NCI-H1105 treated with DMSO at 0.1 percent for 48 hours (cell line): ENCODE data around the gene ADH6.
"Not testable (repeated sequence)": the region's sequence is repeated elsewhere in the genome, so short reads cannot be mapped to it uniquely, and the experiment has no call there.

Experiments used
- DNase-seq: peaks from one replicate; lab custom pipeline; 2025; lab: John Stamatoyannopoulos, UW

The ADH6 gene

DNA sequence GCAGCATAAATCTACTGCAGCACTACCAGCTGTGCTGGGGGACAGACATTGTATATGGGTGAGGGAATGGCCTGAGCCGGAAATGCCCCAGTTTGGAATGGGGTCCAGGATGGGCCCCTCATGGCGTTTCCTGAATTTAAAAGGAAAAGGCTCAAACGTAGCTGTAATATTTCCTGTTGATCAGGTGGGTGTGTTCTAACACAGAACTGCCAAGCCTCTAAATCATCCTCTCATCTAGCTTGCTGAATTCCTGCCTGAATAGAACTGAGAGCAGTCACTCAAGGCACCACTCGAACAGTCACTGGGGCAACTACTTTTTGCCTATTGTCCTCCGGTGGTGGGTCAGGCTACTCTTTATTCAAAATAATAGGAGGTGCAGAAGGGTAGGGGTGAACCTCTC, 28.7 kb downstream of the ADH6 start:
- DNase-seq, result no peak

DNA sequence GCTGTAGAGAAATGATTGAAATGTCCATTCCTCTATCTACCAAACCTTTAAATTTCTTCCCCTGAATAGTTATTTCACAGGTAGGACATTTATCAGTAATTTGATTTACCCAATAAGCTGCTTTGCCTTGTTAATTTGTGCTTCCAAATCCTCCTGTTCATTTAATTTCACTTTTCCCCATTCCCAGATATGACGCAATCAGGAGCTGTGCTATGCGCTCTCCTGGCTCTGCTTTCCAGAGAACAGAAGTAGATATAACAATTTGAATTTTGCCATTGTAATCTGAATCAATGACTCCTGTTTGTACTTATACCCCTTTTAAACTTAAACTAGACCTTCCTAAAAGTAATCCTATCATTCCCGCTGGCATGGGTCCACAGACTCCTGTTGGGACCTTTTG, 29.1 kb downstream of the ADH6 start:
- not testable (repeated sequence) for DNase-seq

DNA sequence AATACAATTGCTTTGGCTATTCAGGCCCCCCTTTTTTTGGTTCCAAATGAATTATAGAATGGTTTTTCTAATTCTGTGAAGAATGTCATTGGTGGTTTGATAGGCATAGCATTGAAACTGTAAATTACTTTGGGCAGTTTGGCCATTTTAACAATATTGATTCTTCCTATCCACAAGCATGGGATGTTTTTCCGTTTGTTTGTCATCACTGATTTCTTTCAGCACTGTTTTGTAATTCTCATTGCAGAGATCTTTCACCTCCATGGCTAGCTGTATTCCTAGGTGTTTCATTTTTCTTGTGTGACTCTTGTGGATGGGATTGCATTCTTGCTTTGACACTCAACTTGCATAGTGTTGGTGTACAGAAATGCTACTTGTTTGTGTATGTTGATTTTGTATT, 33.0 kb downstream of the ADH6 start:
- no peak for DNase-seq

DNA sequence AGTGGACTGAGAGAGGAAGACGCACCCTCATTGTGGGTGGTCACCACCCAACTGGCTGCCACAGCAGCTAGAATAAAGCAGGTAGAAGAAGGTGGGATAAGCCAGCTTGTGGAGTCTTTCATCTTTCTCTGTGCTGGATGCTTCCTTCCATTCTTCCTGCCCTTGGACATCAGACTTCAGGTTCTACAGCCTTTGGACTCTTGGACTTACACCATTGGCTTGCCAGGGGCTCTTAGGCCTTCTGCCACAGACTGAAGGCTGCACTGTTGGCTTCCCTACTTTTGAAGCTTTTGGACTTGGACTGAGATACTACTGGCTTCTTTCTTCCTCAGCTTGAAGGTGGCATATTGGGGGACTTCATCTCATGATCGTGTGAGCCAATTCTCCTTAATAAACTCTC, 33.5 kb downstream of the ADH6 start:
- no peak for DNase-seq

DNA sequence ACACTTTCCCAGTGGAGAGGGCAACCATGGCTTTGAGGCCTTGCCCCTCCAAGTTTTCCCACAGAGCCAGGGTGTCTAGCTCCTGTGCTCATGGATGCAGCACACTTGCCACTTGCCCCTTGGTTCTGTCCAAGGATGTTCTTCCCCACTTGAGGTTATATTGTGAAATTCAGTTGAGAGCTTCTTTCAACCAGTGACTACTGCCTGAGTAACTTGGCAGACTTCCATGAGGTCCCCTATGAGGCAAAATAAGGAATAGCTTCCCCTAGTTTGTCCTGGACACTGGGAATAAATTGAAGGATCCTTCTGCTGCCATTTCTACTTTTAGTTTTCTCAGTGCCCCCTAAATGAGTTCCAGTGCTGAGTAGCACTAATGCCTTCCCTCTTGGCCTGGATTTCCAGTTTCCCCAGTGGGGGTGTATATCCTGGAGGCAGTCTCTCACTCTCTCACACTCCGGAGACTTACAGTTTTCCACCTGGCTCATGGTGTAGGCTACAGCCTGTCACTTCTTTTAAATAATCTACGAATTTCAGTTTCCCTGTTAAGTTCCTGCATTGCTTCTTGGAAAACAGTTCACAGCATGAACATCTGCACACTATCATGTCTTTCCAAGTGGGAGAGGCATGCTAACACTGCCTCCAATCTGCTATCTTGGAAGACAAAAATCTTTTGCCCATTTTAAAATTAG, 38.5 kb downstream of the ADH6 start:
- DNase-seq, result no peak

DNA sequence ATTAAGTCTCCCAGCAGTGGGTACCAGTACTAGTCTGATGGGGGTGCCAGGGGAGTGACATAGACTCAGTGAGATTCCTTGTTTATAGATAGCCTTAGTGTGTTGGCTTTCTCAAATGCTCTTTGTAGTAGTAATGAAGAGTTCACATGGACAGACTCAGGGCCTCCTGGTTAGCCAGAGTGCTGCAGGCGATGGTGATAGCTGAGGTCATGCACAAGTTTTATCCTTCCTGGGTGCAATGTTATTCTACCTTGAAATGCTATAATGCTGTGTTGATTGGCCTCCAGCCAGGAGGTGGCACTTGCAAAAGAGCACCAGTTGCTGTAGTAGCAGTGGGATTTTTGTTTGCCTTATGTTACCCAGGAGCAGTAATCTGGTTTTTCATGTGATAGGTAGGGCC, 39.4 kb downstream of the ADH6 start:
- DNase-seq, result no peak

DNA sequence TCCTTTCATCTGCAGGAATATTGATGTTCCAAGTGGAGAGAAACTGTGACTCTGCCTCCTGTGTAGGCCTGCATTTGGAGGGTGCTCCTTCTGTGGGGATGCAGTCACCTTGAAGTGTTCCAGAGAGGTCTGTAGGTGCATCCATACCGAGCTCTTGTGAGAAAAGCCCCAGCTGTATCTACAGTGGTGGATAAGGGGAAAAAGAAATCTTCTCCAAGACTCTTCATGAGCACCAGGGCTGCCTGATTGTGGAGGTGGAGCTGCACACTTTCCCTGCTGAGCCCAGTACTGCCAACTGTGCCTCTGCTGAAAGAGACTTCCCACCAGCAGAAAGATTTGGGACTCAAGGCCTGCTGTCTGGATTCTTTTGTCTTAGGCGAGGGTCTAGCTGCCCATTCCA, 39.9 kb downstream of the ADH6 start:
- no peak for DNase-seq

DNA sequence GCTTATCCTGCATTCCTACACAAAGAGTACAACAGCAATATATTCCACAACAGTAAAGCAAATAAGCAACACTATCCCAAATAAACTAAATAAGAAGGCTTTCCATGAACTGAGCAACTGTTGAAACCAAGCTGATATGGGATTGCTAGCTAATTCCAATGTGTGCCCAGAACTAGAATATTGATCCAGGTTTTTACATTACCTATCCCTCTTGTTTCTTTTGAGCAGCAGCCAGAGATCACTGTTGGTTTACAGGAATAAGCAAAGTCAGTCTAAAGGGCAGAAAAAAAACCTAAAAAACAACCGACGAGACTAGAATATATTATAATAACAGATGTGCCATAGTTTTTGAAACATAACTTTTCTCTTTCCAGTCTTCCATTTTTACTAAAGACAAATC, 52.5 kb downstream of the ADH6 start:
- DNase-seq, result no peak

DNA sequence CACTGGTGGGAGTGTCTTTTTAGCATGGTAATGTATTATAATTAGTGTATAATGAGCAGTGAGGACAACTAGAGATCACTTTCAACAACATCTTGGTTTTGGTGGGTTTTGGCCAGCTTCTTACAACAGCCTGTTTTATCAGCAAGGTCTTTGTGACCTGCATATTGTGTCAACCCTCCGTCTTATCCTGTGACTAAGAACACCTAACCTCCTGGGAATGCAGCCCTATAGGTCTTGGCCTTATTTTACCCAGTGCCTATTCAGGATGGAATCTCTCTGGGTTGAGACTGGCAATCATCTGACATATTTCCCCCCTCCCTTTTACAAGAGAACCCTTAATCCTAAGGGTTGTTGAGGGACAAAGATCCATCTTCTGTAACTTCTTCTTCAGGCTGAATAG, 53.1 kb downstream of the ADH6 start:
- DNase-seq, result no peak

DNA sequence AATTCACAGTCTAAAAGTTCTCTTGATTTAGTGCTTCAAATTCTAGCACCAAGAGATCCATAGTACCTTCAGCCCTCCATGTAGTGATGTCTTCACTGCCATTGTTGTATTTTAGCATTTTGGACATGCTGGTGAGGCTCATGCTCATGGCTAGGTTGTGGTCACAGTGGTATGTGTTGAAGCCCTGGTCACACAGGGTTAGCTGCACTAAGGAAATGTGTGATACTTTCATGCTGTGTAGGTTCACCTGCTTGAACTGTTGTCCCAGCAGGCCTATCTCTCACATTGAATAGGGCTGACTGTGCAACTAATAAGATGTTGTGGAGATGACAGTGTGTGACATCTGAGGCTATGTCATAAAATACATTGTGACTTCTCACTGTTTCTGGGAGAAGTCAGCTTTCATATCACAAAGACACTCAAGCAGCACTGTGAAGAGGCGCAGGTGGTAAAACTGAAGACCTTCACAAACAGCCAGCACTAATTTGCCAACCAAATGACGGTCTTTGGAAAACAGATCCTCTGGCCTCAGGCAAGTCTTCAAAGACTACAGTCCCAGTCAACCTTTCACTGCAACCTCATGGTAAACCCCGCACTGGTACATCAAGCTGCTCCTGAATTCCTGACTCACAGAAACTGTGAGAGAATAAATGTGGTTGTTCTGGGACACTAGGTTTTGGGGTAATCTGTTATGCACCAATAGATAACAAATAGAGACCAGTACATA, 57.5 kb downstream of the ADH6 start:
- no peak for DNase-seq

DNA sequence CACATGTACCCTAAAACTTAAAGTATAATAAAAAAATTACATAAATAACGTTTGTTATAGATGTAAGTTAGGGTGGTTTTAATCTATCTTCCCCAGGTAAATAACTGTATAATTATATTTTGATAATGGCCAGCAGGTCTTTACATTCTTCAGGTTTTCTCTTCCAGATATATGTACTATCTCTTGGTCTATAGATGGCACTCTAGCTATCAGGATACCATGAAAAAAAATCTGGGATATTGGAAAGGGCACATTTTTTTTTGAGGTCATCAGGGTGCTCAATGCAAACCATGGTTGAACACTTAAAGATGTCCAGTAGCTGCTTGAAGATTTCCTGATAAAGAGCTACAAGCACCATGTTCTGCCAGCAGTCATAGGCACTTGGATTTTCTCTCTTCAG, 59.3 kb downstream of the ADH6 start:
- DNase-seq, result no peak

DNA sequence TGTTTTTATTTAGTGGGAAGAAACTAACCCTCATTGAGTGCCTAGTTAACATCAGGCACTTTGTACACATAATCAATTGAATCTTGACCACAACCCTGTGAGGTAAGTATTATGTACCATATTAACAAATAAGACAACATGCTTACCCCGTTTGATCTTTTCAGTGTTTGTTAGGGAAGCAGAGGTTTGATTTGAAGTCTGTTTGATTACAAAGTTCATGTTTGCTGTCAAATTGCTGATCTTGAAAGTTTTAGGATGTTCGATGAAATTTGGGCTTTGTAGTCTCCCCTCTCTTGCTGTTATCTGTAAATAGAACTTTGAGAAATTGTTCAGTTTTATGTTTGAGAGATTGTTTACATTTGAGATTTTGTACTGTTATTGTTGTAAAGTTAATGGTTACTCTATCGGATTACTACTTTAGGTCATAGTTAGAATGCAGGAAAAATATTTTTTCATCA, 61.5 kb downstream of the ADH6 start:
- no peak for DNase-seq

DNA sequence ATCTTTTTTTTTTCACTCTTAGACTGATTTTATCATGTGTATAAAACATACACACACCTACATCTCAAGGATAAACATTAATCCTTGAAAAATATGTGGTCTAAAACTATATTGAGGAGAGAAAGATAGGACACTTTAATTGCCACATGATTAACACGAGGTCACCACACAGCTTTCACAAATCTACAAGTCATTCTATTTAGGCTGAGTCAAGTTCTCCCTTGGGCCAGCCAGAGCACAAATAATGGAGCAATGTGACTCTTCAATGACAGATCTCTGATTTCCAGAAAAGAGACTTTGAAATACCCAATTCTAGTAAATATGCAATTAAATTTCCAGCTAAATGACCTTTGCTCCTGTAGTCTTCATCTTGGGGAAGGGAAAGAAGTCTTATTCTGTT, 62.1 kb downstream of the ADH6 start:
- no peak for DNase-seq

DNA sequence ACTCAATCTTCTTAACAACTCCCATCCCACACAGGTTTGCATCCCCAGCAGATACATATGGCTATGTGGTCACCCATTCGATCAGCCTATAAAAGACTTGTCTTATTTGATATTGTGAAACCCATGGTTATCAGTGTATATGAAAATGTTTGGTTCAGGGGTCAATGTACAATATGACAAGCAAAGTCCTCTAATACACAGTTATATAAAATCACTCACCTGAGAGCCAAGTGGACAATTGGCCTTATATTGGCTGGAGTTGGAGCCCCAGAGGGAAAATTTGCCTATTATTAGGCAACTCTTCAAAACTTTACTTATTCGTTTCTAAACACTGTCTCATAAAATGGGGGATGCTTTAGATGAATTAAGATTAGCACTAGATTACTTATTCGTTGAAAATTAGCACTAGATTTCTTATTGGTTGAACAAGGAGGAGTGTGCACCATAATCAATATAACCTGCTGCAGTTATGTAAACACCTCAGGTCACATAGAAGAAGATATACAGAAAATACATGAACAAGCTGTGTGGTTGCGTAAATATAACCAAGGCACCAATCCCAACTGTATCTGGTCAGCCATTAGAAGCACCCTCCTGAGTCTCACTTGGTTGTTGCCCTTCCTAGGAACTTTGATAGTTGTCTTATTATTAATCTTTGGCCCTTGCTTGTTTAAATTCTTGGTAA, 64.2 kb downstream of the ADH6 start:
- DNase-seq, result no peak
